OCI-LY7 (cell line): ENCODE results near the gene QDPR.

ENCODE experiments used
- EZH2phosphoT487 ChIP-seq: fragments of 200-600 bp; sonication (generic); IDR thresholded peaks from 2 replicates; pipeline ENCODE4 v1.6.1; 2018; ENCODE audit warnings: low read depth, borderline replicate concordance, mild to moderate bottlenecking, mixed run types, antibody characterized with exemption, low read length, moderate library complexity, mixed read lengths
- TF ChIP-seq, protein P1 (sequence below): fragments of 200-600 bp; sonication (generic); conservative IDR thresholded peaks from 2 replicates; pipeline ENCODE4 v1.5.1; 2014; ENCODE audit warnings: mild to moderate bottlenecking, antibody characterized with exemption, low read length, moderate library complexity, mixed read lengths

DNA sequence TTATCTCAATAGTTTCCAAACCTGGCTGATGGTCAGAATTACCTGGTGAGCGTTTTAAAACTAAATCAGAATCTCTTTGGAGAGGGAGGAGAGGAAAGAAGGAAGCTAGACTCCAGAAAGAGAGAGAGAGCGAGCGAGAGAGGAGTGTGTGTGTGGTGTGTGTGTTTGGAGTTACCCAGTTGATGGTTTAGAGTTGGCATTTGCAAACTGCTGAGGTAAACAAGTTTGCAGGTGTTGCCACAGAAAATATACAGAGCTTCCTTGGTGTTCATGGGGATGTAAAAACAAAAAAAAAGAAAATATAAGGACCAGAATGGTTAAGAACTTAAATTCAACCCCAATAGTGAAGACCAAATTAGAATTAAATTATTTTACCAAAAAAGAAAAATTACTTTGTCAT is 38.7 kb upstream of the QDPR start:
- TF ChIP-seq, protein P1, sequence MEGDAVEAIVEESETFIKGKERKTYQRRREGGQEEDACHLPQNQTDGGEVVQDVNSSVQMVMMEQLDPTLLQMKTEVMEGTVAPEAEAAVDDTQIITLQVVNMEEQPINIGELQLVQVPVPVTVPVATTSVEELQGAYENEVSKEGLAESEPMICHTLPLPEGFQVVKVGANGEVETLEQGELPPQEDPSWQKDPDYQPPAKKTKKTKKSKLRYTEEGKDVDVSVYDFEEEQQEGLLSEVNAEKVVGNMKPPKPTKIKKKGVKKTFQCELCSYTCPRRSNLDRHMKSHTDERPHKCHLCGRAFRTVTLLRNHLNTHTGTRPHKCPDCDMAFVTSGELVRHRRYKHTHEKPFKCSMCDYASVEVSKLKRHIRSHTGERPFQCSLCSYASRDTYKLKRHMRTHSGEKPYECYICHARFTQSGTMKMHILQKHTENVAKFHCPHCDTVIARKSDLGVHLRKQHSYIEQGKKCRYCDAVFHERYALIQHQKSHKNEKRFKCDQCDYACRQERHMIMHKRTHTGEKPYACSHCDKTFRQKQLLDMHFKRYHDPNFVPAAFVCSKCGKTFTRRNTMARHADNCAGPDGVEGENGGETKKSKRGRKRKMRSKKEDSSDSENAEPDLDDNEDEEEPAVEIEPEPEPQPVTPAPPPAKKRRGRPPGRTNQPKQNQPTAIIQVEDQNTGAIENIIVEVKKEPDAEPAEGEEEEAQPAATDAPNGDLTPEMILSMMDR: no peak
- no peak for TF ChIP-seq EZH2phosphoT487
